Brain pericyte (primary cell): Measurements from ENCODE around the gene PLOD2.
A peak's percentile ranks its signal among the peaks of the same experiment; 100 is the strongest.

ENCODE experiments used
- DNase-seq: peaks from one replicate; pipeline ENCODE4 v3.0.0-alpha.2; 2012; ENCODE audit warnings: low read depth, low spot score

PLOD2 gene

DNA sequence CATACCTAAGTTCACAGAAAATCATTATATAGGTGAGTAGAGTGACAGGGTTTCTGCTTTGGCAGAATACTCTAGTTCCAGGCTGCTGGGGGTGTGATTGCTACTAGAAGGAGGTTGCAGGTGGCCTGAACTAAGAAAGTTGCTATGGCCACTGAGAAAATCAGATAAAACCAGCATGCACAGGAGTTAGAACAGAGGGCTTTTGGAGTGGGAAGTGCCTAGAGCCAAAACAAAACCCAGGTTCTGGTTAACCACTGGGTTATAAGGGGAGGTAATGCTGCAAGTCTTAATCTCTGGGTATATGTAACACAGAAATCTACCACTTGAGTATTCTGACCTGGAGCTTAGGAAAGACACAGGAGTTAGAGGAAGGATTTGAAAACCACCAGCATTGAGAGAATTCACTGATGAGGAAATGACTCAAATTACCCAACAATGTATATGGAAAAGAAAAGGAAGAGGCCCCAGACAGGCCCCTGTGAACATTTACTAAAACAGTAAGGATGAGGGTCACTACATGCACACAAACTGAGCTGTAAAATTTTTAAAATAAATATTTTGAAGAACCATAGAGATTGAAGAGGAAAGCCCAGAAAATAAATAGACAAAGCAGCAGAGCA lies 60.0 kb downstream of the PLOD2 start:
- DNase-seq, result no peak

DNA sequence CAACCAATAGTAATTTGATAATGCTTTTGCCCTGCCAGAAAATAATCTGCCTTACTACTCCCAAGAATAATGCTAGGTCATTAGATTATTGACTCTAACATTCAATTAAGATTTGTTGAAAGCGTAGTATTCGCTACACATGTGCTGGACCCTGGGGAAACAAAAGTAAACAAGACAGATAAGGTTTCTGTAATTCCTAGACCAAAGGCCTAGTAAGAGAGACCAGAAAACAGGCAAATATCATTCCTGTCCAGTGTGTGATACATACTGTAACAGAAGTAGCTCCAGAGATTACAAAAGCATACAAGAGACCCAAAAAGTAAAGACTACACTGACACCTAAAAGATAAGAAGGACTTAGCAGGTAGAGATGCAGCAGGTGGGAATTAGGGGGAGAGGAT lies 60.8 kb downstream of the PLOD2 start:
- no peak for DNase-seq

DNA sequence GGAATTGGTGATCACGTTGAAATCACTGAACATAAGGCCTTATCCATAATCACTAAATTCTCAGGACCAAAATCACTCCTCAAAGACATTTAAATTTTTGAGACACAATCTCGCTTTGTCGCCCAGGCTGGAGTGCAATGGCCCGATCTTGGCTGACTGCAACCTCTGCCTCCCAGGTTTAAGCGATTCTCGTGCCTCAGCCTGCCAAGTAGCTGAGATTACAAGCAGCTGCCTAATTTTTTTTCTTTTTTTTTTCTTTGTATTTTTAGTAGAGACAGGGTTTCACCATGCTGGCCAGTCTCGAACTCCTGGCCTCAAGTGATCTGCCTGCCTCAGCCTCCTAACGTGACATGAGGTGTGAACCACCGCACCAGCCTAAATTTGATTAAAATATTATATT lies 61.7 kb downstream of the PLOD2 start:
- DNase-seq, result no peak

DNA sequence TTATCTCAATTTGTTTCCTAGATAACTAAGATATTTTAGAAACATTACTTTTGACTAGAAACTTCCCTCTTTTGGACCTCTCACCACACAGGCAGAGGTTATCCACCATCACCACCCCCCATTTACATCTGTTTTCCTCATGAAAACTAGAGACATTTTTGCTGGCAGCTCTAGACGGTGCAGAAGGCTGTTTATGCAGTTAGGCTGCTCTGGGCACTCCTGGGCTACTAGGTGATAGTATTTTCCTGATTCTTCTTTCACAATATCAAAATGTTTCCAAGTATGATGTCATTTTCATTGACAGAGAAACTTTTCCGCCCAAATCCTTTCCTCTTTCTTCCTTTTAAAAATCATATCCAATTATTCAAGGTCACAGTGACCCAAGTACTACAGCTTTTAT lies 67.1 kb downstream of the PLOD2 start:
- DNase-seq, result no peak

DNA sequence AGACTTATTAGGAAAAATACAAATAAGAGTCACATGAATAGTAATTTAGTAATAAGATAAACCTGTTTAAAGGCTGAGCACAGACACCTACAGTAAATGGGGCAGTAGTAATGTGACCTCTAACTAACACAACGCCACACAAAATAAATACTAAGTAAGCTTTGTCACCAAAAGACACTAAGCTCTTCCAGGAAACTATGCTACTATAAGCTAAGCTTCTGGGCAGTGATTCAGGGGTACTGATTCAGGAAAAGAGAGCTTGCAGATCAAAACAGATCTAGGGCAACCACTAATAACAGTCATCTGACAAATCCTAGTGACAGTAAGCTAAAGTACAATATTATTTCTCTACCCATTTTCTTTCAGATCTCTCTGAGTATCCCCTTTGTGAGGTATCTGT lies 68.8 kb downstream of the PLOD2 start:
- DNase-seq, result no peak

DNA sequence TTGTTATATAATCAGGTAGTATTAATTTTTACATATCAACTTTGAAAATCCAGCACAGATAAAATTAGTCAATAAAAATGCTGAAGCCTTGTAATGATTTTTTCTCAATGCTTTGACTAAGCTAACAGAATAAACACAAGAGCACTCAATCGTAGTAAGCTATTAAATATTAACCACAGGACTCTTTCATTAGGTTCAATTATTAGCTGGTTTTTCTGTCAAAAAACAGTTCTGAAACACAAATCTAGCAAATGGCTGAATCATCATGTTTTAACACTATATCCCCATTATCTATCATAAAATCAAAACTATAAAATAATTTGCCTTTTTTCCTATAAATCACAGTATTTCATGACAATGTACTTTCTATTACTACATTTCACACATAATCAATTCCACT lies 69.6 kb downstream of the PLOD2 start:
- no peak for DNase-seq

DNA sequence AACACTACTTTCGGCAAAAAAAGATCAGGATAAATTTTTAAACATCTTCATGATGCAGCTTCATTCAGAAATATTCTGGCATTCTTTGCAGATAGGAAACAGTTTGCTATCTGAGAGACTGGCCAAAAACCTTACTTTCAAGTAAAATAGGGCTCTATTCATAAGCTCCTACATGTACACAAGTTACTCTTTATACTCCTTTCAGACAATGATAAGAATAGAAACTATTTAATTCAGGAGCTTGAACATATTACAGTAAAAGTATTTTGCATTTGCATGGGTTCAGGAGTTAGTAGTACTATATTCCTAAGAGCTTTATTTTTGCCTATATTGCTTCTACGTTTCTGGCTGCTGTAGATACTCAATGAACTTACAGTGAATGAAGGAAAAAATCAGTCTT lies 70.5 kb downstream of the PLOD2 start:
- DNase-seq, result no peak

DNA sequence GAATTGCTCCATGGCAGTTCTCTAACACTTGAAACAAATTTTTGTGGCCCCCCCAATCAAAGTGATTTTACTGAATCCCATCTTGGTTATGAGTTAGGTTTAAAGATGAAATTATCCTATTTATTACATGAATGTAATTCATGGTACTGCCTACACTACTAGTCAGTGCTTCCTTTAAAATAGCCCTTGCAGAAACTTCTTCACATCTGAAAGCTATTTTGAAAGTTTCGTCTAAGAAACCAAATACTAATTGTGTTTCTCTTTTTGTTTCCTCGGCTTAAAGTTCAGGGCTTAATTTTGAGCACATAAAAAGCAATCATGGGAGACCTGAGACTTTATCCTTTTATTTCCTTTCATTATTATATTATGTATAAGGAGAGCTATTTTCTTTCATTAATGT lies 72.1 kb downstream of the PLOD2 start:
- no peak for DNase-seq

DNA sequence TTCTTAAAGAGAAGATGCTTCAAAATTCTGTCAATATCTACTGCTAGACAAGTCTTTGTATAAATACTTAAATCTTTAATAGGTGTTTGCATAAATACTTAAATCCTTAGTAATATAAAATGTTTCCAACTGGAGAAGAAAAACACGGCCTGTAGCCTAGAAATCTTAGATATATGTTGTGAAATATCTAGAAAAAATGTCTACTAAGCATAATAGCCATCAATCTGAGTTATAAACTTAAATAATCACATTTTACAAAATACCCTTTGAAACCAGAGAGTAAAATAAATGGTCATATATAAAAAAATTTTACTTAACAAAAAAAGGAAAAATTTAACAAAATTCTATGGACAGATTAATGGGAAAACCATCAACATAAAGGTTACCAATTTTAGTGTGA lies 73.9 kb downstream of the PLOD2 start:
- DNase-seq, result no peak

DNA sequence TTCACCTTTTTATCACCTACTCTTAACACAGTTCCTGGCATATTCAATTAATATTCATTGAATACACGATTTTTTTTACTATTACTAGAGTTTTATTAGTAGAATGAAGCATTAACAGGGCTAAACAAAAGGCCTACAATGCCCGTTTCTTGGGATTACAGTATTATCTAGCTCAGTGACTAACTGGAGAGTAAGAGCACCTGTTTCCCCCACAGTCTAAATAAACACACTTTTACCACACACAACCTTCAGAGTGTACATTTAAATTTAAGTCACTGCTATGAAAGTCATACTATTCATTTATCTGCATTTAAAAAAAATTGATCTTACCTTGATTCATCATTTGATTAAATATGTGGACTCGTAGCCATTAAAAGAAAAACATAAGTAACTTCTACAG lies 74.8 kb downstream of the PLOD2 start:
- DNase-seq, result no peak

DNA sequence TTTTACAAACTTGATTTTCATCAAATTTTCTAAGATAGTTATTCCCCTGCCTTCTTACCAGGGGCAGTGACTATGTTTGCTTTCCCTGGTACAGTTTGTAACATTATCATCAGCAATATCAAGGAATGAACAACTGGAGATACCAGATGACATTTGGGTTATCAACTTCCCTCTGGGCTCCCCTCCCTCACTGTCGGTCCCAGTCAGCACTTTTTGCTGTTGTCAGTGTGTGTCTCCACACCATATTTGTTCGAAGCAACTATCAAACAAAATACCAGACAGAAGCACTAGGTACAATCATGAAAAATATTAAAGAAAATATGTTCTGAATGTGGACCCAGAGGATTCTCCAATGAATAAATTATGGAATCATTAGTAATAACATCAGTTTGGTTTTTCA lies 75.3 kb downstream of the PLOD2 start:
- DNase-seq, result no peak

DNA sequence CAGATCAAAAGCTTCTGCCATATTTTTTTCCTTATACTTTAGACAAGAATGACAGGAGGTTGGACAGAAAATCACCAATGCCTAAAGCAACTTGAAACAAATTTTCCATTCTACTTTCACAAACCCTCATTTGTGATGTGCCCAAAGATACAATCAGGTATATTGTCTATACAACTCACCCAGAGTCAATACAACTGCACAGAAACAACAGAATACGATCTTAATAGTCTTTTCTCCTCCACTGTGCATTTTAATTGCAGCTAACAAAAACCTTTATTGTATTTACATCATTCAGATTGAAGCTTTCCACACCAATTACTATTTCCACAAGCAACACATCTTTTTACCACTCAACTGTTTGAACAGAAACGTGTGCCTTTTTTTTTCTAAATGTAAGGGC lies 80.4 kb downstream of the PLOD2 start:
- no peak for DNase-seq

DNA sequence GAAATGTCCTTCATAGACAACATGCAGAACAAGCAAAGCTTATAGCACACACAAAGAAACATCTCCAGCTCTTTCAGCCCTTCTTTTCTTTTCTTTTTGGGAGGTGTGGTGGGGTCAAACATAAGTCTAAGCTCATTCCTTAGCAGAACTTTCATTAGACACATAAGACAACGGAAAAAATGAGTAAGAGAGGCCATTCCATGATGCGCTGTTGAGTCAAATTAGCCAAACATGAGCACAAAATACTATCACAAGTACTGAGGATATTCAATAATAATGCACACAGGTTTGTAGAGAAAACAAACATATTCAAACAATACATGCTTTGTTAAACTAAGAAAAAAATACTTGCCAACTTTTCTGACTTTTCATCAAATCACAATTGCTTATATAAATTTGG lies 83.0 kb downstream of the PLOD2 start:
- no peak for DNase-seq

DNA sequence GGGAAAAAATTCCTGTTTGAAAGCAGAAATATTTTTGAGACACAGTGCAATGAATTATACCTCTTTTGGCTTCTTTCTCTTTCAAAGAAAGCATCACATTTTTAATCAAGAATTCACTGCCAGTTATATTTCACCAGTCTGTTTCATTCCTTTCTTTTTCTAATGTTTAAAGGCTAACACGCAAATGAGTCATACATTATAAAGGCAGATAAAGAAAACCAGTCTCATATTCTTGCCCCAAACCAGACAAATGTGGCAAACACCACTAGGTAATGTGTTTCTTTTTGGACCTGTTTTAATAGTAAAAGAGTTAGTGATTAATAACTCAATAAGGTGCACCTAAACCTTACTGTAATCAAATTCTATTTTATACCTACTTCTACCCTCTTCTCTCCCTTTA lies 83.8 kb downstream of the PLOD2 start:
- no peak for DNase-seq

DNA sequence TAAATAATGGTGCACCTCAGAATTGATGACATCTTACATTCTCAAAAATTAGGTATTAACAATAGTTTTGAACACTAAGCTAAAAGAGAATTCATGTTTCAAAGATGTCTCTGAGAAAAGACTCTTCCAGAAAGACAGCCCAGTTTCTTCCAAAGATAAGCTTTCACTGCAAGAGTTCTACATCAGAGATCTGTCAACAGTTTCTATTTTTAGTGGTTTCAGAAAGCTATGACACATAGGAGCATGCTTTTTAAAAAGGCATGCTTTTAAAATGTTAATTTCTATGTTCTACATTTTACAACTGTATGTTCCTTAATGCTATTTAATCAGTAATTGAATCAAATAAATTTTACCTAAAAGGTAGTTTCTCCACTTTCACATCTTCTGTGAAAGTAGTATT lies 88.2 kb downstream of the PLOD2 start:
- no peak for DNase-seq

DNA sequence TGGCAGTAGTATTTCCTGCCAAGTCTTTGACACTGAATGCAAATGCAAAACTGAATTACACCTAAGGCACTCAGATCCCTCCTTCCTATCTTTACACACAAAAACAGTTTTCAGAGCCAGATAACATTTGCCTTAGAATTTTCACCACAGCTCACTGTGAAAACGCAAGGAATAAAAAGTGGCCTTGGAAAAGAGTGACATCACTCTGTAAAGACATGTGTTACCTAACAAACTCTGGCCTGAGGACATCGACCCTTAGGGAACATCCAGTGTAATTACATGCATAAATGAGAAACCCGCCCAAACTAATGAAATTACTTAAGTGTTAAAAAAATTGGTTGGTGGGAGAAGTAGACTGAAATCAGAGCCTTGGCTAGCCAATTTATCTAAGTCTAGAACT lies 88.9 kb downstream of the PLOD2 start:
- no peak for DNase-seq

DNA sequence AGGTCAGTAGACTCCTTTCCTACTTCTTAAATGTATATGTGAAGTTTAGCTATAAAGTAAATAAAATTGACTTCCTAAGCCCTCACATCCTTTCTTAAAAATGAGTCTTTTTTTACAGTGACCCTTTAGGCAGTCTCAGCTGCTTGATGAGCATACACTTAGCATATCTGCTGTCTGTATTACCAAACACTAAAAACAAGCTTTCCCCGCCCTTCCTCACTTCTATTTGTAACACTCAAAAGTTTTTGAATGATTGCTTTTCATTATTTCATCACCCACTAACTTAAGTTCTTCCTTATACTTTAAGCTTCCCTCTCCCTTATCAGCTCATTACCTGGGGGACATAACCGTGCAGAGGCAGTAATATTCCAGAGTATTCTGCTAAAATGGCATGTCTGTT lies 89.4 kb downstream of the PLOD2 start:
- no peak for DNase-seq

DNA sequence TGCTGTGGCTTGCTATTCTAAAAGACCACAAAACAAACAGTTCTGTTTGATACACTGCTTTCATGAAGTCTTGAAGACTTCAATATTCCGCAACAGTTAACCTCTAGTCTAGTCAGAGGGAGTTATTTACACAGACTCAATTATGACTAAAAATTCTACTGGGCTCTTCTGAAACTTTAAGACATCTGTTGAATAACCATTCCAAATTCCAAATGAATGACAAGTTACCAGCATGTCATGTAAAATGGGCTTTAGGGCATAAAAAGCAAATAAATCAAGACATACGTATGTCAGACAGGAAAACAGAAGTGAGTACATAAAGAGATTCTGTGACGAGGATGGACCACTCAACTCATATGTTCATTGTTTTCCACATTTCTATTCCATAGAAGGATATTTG lies 93.9 kb downstream of the PLOD2 start:
- DNase-seq, result peak; percentile 36

DNA sequence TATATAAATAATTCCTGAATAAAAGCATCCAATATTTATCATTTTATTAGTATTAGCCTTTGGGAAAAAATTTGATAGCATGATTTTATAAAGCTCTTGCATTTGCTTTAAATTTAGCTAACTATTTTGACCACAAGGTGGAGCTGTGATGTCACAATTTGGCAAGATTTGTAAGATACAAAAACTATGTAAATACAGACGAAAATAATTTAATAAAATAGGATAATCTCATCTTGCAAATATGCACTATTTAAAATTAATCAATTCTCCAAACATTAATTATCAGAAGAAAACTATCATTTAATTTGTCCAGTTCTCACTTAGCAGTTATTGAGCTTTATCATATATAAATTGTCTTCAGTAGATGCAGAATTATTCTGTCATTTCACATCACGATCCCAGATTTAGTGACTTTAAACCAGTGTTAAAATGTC lies 95.4 kb downstream of the PLOD2 start:
- DNase-seq, result peak; percentile 45

DNA sequence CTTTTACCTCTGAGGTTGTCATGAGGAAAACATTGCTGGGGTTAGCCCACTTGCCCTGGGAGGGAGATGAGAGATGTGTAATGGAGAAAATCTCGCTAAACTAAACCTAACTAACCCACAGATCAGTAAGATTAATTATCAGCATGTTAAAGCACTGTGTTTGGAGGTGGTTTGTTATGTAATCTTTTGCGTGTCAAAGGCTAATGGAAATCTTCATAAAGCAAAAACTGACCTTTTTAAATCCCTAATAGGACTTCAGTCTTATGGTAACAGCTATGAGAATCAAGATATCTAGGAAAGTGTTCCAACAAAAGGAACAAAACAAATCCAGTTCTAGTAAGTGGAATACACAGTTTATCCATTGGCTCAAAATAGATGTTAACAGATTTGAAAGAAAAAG lies 102.7 kb downstream of the PLOD2 start:
- no peak for DNase-seq

DNA sequence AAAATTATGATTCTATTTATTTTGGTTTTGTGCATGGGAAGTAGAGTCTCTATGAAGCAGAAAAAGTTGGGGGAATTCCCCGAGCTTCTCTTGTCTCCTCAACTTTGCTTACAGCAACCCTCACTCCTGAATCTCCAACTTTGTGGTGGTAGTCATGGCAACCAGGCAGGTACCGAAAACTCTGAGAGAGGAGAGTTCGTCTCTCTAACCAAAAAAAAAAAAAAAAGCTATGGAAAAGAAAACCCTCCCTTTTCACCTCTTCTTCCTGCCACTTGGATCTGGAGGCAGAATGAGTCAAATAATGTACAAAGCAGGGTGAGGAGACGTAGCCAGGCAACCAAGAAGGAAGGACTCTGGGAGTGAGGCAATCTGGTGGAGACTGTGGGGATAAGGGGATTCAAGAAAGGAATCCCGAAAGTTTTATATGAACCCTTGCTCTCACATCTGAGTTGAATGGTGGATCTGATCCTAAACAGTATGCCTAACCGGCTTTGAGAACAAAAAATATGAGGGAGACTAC lies 108.1 kb downstream of the PLOD2 start:
- no peak for DNase-seq

DNA sequence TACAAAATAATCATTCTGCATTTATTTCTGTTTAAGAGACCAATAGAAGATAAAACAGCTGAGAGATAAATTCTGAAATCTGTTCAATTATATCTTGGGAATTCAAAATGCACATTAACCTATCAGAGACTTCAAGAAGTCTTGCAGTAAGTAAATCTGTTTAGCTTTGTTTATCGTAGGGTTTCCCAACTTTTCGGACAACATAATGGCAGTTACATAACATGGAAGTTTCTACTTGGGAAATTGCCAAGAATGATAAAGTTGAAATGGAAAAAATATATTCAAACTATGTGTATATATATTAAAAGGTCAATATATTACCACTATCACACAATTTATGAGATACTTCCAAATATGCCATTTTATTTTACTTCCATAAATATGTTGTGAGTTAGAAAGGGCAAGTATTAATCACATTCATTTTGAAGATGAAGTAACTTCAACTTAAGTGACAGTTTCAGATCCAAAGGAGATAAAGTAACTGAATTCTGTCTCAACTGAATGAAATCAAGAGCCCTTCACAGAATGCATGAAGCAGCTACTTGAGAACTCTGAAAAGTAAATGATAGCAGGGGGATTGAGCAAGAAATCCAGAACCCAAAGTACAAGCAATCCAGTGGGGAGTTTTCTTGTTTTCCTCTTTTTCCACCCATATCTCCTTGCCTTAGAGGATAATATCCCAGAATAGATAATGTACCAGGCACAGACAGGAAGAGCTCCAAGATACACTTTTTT lies 108.8 kb downstream of the PLOD2 start:
- no peak for DNase-seq

DNA sequence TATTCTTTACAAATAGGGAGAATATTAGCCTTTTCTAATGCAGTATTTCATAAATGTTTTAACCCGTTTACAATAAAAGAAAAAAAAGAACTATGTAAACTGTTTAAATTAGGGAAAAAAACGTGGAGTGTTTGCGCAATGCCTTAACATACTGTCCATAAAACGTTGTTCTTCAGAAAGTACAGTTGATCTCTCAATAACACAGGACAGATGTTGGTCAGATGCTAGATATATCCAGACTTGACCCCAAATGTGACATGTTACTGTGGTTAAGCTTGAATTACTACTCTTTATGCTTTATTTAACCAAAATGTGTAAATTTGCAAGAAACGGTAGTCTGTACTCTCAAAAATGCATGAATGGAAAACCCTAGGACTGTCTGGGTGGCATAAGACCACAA lies 110.3 kb downstream of the PLOD2 start:
- DNase-seq, result no peak

DNA sequence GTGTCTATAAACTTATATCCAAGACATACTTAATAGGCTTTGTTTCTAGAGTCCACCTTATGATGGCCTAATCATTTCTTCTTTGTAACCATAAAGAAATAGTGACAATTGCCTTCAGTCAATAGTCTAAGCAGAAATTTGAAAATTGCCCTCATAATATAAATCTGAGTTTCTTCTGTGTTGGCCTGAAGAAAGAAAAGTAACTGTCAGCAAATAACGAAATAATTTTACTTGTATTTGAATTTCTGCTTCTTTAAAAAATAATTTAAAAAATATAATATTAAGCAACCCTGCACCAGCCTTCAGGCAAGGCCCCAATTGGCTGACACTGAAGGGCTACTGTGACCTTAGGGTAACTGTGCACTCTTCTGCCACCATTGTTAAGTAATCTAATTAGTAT lies 113.5 kb downstream of the PLOD2 start:
- no peak for DNase-seq
